Urothelium cell line (cell line): ENCODE measurements around the gene SUMF1.
A peak's percentile ranks its signal among the peaks of the same experiment; 100 is the strongest.

Source experiments
- DNase-seq: peaks from one replicate; pipeline ENCODE4 v3.0.0; 2011; ENCODE audit warnings: low spot score, mixed read lengths
- FAIRE-seq: peaks from 2 replicates; lab custom pipeline; 2011; peaks lifted over from hg19 to GRCh38; lab: Jason Lieb, UNC

Gene SUMF1

DNA sequence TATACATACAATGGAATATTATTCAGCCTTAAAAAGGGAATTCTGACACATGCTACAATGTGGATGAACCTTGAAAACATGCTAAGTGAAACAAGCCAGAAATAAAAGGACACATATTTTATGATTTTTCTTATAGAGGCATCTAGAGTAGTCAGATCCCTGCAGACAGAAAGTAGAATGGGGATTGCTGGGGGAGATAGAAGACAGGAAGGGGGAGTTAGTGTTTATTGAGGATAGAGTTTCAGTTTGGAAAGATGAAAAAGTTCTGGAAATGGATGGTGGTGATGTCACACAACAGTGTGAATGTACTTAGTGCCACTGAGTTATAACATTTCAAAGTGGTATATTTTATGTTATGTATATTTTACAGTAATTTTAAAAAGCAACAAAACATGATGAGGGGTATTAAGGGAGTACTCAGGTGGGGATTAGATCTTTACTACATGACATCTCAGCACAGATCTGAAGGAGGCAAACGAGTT, 30.8 kb upstream of the SUMF1 start:
- DNase-seq: no peak
- FAIRE-seq: no peak

DNA sequence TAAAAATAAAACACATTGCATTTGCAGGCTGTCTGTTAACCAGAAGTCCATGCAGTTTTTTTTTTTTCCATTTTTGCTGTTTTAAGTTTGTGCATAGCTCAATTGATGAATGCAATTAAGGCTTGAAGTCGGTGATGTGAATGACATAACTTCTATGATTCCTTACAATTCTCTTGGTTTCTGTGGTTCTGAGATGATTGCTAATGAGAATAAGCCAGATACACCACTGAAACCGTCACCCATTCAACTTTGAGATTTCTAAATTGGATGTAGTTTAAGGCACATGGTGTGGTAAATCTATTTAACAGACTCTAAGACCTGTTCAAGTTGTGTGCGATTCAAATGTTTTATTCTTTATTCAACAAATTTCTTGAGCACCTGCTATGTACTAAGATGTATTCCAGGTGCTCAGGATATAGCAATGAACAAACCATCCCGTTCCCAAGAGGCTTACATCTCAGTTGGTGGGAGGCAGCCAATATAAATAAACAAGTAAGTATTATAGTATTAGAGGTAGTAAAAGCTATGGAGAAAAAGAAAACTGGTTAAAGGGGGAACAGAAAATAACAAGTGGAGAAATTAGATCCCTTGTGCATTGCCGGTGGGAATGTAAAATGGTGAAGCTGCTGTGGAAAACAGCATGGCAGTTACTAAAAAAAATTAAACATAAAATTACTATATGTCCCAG, 30.1 kb upstream of the SUMF1 start:
- DNase-seq (no peak), FAIRE-seq (no peak)

DNA sequence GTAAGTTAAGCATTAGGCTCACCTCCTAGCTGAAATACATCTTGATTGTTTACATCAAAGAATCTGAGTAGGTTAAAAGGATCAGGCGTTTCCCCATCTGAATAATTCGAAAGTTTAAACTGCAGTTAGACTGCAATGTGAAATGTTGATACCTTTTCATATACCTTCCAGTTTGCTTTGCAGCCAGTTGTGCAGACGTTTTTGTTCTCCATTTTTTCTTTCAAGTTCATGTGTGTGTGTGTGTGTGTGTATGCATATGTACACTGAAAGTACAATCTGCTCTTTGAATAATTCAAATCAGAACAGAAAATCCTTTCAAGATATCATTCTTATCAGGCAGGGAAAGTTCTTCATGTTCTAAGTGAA, 29.0 kb upstream of the SUMF1 start:
- no peak for DNase-seq
- no peak for FAIRE-seq

- FAIRE-seq (no peak), DNase-seq (no peak)
Measured at GRCh38 chr3:4495294-4496086, 28.4 kb upstream of the SUMF1 start.

DNA sequence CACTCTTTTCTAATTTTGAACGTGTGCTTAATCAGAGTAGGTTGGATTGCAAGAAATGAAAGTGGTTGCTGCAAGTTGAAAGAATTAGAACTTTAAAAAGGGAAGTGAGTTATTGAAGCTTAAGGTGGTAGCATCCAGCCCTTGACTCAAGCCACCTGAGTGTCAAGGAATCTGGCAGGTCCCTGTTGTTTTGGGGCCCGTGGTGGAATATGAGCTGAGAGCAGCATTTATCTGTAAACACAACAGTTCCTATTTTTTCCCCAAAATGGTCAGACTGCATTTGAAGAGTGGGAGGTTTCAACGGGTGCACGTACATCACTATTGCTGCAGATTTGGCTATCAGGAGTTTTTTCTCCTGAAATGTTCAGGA, 27.8 kb upstream of the SUMF1 start:
- DNase-seq (no peak), FAIRE-seq (no peak)

GRCh38 chr3:4493941-4494894, 27.1 kb upstream of the SUMF1 start:
- no peak for FAIRE-seq
- DNase-seq: peak; percentile 50

DNA sequence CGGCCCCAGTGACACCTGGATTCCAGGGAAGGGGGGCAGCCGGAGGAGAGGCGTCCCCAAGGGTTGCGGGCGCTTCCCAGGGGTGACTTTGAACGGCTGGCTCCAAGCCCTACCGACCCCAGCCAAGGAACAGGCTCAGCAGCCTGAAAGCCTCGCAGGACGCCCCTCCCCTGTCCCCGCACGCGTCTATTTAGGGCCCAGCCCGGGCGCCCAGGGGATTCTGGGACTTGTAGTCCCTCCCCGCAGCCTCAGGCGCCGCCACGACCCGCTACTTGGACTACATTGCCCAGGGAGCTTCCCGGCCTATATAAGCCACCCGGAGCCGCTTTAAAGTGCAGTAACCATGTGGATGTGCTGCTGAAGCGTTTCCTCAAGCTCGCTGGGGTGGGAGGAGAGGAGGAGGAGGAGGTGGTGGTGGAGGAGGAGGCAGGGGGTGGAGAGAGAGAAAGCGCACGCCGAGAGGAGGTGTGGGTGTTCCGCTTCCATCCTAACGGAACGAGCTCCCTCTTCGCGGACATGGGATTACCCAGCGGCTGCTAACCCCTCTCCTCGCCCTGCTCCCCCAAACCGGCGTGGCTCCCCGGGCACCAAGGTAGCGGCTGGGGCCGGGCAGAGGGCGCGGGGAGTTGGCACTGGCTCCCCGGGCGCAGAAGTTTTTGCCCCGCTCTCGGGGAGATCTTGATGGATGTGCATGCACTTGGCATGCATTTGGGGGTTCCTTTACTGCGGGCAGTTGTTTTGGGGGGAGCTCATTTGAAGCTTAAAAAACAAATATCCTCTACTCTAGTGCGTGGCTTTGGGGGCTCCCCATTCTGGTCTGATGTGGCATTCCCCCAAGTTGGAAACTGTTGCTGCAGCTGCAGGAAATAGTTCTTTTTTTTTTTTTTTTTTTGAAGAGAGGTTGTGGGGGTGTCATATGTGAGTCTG, 26.2 kb upstream of the SUMF1 start, which contains the start of gene ITPR1:
TSS of gene ITPR1 (plus strand) at position 335 of the 927 bp plus-strand sequence. CDS start 23,144 bp downstream, outside the sequence.
- peak; percentile 99 for DNase-seq
- FAIRE-seq: peak; percentile 87

- FAIRE-seq: no peak
- peak; percentile 70 for DNase-seq
Measured at GRCh38 chr3:4492208-4493013, 25.3 kb upstream of the SUMF1 start.

GRCh38 chr3:4491855-4492207, 24.8 kb upstream of the SUMF1 start:
- DNase-seq: no peak
- FAIRE-seq: no peak

GRCh38 chr3:4478261-4478660, 11.2 kb upstream of the SUMF1 start:
- DNase-seq: no peak
- FAIRE-seq: no peak

DNA sequence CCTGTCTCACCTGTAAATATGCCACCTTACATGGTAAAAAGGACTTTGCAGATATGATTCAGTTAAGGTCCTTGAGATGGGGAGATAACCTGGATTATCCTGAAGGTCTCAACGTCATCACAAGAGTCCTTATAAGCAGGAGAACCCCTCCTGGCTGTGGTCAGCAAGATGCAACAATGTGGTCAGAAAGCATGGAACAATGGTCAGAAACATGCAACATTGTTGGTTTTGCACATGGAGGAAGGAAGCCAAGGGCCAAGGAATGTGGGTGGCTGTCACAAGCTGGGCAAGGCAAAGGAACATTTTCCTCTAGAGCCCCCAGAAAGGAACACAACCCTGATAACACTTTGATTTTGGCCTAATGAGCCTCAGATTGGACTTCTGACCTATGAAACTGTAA, 9.4 kb upstream of the SUMF1 start:
- no peak for FAIRE-seq
- no peak for DNase-seq

DNA sequence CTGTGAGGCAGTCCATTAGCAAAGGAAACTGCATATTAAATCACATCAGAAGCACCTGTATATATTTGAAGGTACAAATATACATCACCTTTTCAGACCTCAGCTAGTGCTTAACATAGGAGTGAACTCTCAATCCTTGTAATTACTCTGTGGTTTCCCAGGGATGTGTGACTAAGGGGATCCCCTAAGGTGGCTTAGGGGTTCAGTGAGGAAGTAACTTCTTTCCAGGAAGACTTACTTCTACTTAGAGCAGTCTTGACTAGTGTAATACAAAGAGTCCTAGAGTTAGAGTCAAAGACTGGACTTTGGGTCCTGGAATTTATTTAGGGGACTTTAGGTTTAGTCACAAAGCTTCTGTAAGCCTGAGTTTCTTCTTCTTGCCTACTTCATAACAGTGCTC, 8.7 kb upstream of the SUMF1 start:
- FAIRE-seq (no peak), DNase-seq (no peak)

DNA sequence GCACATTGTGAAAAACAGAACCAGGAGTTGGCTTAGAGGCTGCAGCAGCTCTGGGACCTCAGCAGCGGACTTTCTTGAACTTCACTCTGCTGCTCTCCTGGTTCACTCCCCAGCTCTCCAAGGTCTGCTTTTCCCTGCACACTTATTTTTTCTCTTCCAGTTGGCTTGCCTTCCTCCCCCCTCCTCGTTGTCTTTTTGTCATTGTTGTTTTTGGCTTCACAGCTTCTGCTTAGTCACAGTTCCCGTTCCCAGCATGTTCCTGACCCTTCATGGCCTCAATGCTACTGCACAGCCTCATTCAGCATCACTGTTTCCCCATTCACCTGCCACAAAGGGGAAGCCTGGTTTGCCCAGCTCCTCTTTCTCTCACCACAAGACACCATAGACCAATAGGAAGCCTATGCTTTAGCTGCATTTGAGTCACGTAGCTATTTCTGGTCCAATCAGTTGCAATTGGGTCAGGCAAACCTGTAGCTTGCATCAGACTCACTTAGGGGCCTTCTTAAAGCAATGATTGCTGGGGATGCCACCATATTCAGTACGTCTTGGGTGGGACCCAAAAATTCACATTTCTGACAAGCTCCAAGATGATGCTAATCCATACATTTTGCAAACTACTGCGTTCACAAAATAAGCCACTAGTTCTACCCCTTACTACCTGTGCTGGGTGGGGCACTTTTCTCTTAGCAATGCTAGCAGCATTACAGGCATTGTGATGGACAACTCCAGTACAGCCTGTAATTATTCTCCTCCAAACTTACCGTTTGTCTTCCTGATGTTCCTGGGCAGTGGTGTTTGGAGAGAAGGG, 7.8 kb upstream of the SUMF1 start:
- FAIRE-seq (no peak), DNase-seq (peak; percentile 25)

DNA sequence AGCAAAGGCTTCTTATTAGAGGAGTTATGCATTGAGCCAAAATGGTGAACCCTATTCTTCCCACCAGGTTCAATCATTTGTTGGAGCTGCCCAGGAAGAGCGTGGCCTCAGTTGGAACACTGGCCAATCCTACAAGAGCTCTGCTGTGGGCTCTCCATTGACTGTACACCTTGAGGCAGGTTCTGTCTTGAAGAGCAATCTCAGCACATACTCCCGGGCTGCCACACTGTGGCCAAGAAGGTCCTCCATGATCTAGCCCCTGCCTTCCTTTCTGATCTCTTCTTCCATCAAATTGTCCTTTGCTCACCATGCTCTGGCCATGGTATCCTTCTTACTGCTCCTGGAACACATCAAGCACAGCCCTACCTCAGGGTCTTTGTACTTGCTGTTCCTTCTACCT, 5.7 kb upstream of the SUMF1 start:
- DNase-seq: no peak
- FAIRE-seq: no peak

- DNase-seq: no peak
- no peak for FAIRE-seq
Measured at GRCh38 chr3:4472312-4472711, 5.2 kb upstream of the SUMF1 start.

DNA sequence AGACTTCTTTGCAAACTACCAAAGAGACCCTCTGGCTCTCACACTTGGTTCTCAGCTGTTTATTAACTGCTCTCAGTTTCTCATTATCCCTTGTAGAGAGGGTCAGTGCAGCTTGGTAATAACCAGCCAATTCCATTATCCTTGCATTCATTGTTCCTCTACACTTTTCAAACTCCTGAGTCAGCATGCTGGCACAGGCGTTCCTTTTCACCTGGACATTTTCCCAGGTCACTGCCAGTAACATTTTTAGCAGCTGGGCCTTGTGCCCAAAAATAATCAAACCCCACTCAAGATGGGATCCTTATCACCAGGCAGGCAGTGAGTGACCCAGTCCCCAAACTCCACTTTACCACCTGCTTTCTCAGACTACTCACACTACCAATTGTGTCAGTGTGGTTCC, 4.8 kb upstream of the SUMF1 start:
- FAIRE-seq (no peak), DNase-seq (no peak)

DNA sequence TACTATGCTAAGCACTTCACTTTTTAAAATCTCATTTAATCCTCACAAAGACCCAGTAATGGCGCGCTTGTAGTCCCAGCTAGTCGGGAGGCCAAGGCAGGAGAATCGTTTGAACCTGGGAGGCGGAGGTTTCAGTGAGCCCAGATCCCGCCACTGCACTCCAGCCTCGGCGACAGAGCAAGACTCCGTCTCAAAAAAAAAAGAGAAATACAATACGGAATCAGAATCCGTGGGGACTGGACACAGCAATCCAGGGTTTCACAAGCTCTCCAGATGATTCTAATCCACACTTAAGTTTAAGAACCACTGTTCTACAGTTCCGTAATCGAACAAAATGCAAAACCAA, 426 bp upstream of the SUMF1 start:
- FAIRE-seq (no peak), DNase-seq (no peak)

DNA sequence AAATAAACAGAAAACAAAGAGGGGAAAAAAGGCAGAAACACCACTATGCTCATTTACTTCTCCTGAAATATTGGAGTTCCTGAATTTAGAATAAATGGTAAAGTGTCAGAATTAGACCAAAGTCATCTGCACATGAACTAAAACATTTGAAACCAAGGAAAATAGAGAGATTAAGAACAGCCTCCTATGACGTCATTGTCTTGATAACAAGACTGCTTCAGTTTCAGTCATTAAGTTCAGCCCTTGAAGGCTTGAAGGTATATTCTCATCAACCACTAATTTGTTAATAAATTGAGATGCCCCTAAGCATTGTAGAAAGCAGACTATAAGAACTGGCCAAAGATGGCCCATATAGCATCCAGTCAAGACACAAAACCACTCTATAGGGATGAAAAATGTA, 2.5 kb downstream of the SUMF1 start:
- DNase-seq (no peak), FAIRE-seq (no peak)
